Measurements from ENCODE around the gene AGFG2. TPM values are rescaled to one million over a fixed set of nuclear protein-coding genes. Genes with fewer than 3 reads are reported as not detected.

AGFG2 gene
- total and polyA plus RNA-seq, 2 of the 13 experiments (the other 11 are each of a cell fraction or from before 2014, with no cell fraction given), result 125 to 132 TPM

- TF ChIP-seq ARNT (IDR thresholded peaks at IDR 0.05), result no peak
- TF ChIP-seq IKZF1 (IDR thresholded peaks at IDR 0.05), result no peak
- peak; percentile 100 for TF ChIP-seq AKAP8 (CRISPR knock-in tag; IDR thresholded peaks at IDR 0.05)
- peak; percentile 63 for TF ChIP-seq ZNF747 (CRISPR knock-in tag; IDR thresholded peaks at IDR 0.05; ENCODE audit: borderline replicate concordance)
- peak; percentile 98 for TF ChIP-seq ZNF326 (CRISPR knock-in tag; IDR thresholded peaks at IDR 0.05; ENCODE audit: borderline replicate concordance)
- TF ChIP-seq MZF1 (CRISPR knock-in tag; IDR thresholded peaks at IDR 0.05; ENCODE audit: borderline replicate concordance), result 0 out of 2 replicates have a peak, but pooled peaks have one; percentile 33
- TF ChIP-seq ZBTB40 (IDR thresholded peaks at IDR 0.05), result no peak
- TF ChIP-seq ZBTB40 (CRISPR knock-in tag; IDR thresholded peaks at IDR 0.05), result no peak; the same call in 1 of the 2 replicates
- peak; percentile 33; the same call in 1 of the 2 replicates for TF ChIP-seq PAWR (CRISPR knock-in tag; IDR thresholded peaks at IDR 0.05; ENCODE audit: borderline replicate concordance)
- TF ChIP-seq ZNF124 (CRISPR knock-in tag; IDR thresholded peaks at IDR 0.05), result no peak
- TF ChIP-seq ELF1 (CRISPR knock-in tag; IDR thresholded peaks at IDR 0.05), result peak; percentile 78
- no peak for TF ChIP-seq MYNN (CRISPR knock-in tag; IDR thresholded peaks at IDR 0.05; ENCODE audit: low read depth)
- peak; percentile 74 for TF ChIP-seq NR0B2 (CRISPR knock-in tag; IDR thresholded peaks at IDR 0.05)
- 0 out of 2 replicates have a peak, but pooled peaks have one; percentile 61 for TF ChIP-seq ZKSCAN5 (CRISPR knock-in tag; IDR thresholded peaks at IDR 0.05)
- peak; percentile 80 for TF ChIP-seq TFDP2 (CRISPR knock-in tag; IDR thresholded peaks at IDR 0.05)
- TF ChIP-seq ZXDC (CRISPR knock-in tag; IDR thresholded peaks at IDR 0.05), result peak; percentile 96
- no peak for TF ChIP-seq HOXA7 (CRISPR knock-in tag; IDR thresholded peaks at IDR 0.05)
Measured at GRCh38 chr7:100568176-100568895, 29.3 kb downstream of the AGFG2 start (continued).
